ENCODE data around the gene TUNAR.

DNA sequence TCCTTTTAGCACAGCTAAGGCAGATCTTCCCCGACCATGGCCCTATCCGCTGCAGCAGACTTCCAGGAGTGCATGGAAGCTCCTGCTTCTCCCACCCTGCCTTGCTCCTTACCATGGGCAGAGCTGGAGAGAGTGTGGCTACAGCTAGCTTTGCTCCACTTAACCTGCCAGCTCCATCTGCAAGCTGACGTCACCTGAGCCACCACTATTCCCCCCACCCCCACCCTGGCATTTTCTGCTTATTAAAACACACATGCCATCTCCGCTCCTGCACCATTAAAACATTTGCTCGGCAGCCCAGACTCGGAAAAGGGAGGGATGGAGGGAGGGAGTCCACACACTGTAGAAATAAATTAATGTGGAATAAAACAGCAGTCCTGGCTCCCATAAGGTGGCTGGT lies 67.8 kb downstream of the TUNAR start:
- TF ChIP-seq, protein P1, sequence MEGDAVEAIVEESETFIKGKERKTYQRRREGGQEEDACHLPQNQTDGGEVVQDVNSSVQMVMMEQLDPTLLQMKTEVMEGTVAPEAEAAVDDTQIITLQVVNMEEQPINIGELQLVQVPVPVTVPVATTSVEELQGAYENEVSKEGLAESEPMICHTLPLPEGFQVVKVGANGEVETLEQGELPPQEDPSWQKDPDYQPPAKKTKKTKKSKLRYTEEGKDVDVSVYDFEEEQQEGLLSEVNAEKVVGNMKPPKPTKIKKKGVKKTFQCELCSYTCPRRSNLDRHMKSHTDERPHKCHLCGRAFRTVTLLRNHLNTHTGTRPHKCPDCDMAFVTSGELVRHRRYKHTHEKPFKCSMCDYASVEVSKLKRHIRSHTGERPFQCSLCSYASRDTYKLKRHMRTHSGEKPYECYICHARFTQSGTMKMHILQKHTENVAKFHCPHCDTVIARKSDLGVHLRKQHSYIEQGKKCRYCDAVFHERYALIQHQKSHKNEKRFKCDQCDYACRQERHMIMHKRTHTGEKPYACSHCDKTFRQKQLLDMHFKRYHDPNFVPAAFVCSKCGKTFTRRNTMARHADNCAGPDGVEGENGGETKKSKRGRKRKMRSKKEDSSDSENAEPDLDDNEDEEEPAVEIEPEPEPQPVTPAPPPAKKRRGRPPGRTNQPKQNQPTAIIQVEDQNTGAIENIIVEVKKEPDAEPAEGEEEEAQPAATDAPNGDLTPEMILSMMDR (IDR thresholded peaks at IDR 0.05) = no peak
- TF ChIP-seq POLR2A (IDR thresholded peaks at IDR 0.05) (no peak), POLR2AphosphoS5 (IDR thresholded peaks at IDR 0.05) (no peak), EP300 (IDR thresholded peaks at IDR 0.05) (no peak)

All from gastroesophageal sphincter (tissue), 3 donors.